PC-9 (cell line): ENCODE results near the gene PFDN4. TPM values are rescaled to one million over a fixed set of nuclear protein-coding genes. Genes with fewer than 3 reads are reported as not detected.

ENCODE experiments used
- BruUV-seq: library from RNA; stranded (reverse); fragments of 400-500 nt; replicated peaks from 2 replicates; lab custom pipeline; 2021; lab: Mats Ljungman, UMichigan
- CTCF ChIA-PET: fragments of 300-600 bp; sonication (Branson Sonifier 250); formaldehyde crosslinking; loops from one replicate; lab custom pipeline; 2022; ENCODE audit warnings: antibody characterized with exemption; lab: Charles Lee
- POLR2A ChIA-PET: fragments of 300-600 bp; sonication (Branson Sonifier 250); formaldehyde crosslinking; loops from one replicate; lab custom pipeline; 2022; ENCODE audit warnings: antibody characterized with exemption; ENCODE audit not compliant: unreplicated experiment; lab: Charles Lee
- DNase-seq, 2 experiments: peaks; one replicate each; pipeline versions ENCODE4 v3.0.0 to v3.0.0-alpha.2; 2015 to 2022; ENCODE audit warnings: mixed read lengths in 1 of 2
- H2AFZ ChIP-seq: fragments of 200-600 bp; sonication (generic); 2 replicates; pipeline ENCODE4 v1.8.1; 2017; ENCODE audit warnings: antibody characterized with exemption
- H3F3A ChIP-seq: fragments of 200-600 bp; sonication (generic); 2 replicates; pipeline ENCODE4 v1.8.1; 2017; ENCODE audit warnings: antibody characterized with exemption, mild to moderate bottlenecking, low read depth; ENCODE audit not compliant: insufficient read depth
- H3K27ac ChIP-seq: fragments of 200-600 bp; sonication (generic); 2 replicates; pipeline ENCODE4 v1.6.1; 2016; ENCODE audit warnings: mixed run types
- H3K27me3 ChIP-seq: fragments of 200-600 bp; sonication (generic); 2 replicates; pipeline ENCODE4 v1.6.1; 2016; ENCODE audit warnings: low read depth, mixed run types; ENCODE audit not compliant: insufficient read depth
- H3K36me3 ChIP-seq: fragments of 200-600 bp; sonication (generic); 2 replicates; pipeline ENCODE4 v1.6.1; 2016; ENCODE audit warnings: low read depth, mixed run types
- H3K4me1 ChIP-seq: fragments of 200-600 bp; sonication (generic); replicated peaks from 2 replicates; pipeline ENCODE4 v1.6.1; 2016; ENCODE audit warnings: mixed run types; ENCODE audit not compliant: insufficient read depth
- H3K4me2 ChIP-seq: fragments of 200-600 bp; sonication (generic); 2 replicates; pipeline ENCODE4 v1.6.1; 2017; ENCODE audit warnings: mixed run types
- H3K4me3 ChIP-seq: fragments of 200-600 bp; sonication (generic); 2 replicates; pipeline ENCODE4 v1.6.1; 2016; ENCODE audit warnings: mixed run types
- H3K79me2 ChIP-seq: fragments of 200-600 bp; sonication (generic); 2 replicates; pipeline ENCODE4 v1.6.1; 2017; ENCODE audit warnings: low read depth, mixed run types
- H3K9me2 ChIP-seq: fragments of 200-600 bp; sonication (generic); 2 replicates; pipeline ENCODE4 v1.8.1; 2017; ENCODE audit warnings: mild to moderate bottlenecking; ENCODE audit not compliant: insufficient read depth
- H3K9me3 ChIP-seq: fragments of 200-600 bp; sonication (generic); 2 replicates; pipeline ENCODE4 v1.8.1; 2016; ENCODE audit warnings: low read depth; ENCODE audit not compliant: insufficient read depth
- H4K20me1 ChIP-seq: fragments of 200-600 bp; sonication (generic); 2 replicates; pipeline ENCODE4 v1.8.1; 2017; ENCODE audit not compliant: insufficient read depth
- EZH2 ChIP-seq: fragments of 200-600 bp; sonication (generic); IDR thresholded peaks from 2 replicates; pipeline ENCODE4 v1.8.0; 2017; ENCODE audit warnings: antibody characterized with exemption, low read depth
- intact Hi-C: fragments of 100-400 bp; cut with micrococcal nuclease; formaldehyde crosslinking; loops from one replicate; pipeline ENCODE4 v1.10.0; 2022; ENCODE audit not compliant: unreplicated experiment
- total RNA-seq: library from RNA; stranded (reverse); gene quantifications from 2 replicates; pipeline ENCODE4 v1.2.3, GENCODE V29; 2021
- TF ChIP-seq, protein P1 (sequence below): fragments of 200-600 bp; sonication (generic); conservative IDR thresholded peaks from 2 replicates; pipeline ENCODE4 v1.6.1; 2017; ENCODE audit warnings: mixed run types, antibody characterized with exemption, mild to moderate bottlenecking, moderate library complexity

The PFDN4 gene
- total RNA-seq, 1 experiment from 2014 or later = 49.5 TPM

DNA sequence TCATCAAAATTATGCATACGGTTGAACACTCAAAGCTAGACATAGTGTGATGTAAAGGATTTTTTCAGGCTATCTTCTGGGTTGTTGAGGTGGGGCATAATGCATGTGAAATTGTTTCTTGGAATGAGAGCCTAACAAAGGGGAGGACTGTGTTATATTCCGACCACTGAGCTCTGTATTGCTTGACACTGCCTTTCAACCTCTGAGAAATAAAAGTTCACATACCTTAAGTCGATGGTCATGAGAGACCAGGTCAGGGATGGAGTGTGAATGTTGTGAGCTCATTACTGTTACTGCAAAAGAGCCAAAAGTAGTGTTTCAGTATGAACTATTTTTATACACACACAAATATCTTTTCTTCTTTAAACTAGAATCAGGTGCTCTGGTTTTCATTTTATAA, 5.0 kb downstream of the PFDN4 start:
- Histone ChIP-seq H3K36me3 (peaks cover 41% of the 10 kb centered on the region; the same call in 1 of the 2 replicates), H3K9me2 (no peaks in the 10 kb centered on the region), H3K79me2 (peaks cover 63% of the 10 kb centered on the region), H3K4me2 (no peak overlapping the region), H3K27me3 (no peaks in the 10 kb centered on the region), H3K27ac (no peak overlapping the region), H4K20me1 (peaks cover 24% of the 10 kb centered on the region), H3F3A (no peaks in the 10 kb centered on the region), H2AFZ (no peak overlapping the region), H3K9me3 (no peaks in the 10 kb centered on the region), H3K4me1 (peaks cover 15% of the 10 kb centered on the region), H3K4me3 (no peak overlapping the region)
- BruUV-seq = no TSS peak
- no peak for DNase-seq
- intact Hi-C loops = no loop called here
- POLR2A ChIA-PET = interaction anchor here (0.6 kb wide), 1 partner anchor 521 kb away, joined by 5 read pairs; no protein-coding TSS in a partner anchor
- TF ChIP-seq EZH2 = no peak
- TF ChIP-seq, protein P1, sequence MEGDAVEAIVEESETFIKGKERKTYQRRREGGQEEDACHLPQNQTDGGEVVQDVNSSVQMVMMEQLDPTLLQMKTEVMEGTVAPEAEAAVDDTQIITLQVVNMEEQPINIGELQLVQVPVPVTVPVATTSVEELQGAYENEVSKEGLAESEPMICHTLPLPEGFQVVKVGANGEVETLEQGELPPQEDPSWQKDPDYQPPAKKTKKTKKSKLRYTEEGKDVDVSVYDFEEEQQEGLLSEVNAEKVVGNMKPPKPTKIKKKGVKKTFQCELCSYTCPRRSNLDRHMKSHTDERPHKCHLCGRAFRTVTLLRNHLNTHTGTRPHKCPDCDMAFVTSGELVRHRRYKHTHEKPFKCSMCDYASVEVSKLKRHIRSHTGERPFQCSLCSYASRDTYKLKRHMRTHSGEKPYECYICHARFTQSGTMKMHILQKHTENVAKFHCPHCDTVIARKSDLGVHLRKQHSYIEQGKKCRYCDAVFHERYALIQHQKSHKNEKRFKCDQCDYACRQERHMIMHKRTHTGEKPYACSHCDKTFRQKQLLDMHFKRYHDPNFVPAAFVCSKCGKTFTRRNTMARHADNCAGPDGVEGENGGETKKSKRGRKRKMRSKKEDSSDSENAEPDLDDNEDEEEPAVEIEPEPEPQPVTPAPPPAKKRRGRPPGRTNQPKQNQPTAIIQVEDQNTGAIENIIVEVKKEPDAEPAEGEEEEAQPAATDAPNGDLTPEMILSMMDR = no peak
- CTCF ChIA-PET = no interaction called here

DNA sequence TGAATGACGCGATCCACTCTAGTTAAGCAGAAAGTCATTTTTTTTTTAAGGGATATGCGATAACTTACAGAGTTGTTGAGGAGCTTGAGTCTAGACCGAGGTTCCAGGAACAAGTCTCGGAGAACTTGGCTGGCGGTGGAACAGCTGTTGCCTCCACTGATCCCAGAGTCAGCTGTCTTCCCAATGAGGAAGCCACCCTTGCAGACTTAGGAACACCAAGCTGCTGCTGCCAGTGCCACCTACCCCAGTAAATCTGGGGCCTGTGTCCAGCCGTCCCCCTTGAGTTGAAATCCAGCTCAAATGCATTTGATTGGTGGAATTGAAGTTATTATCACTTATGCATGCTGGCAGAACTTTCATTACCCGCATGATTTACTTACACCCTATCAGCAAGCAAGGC, 6.7 kb downstream of the PFDN4 start:
- Histone ChIP-seq H3K27me3 (no peaks in the 10 kb centered on the region), H3K4me3 (no peak overlapping the region), H3K4me2 (no peak overlapping the region), H3K9me2 (no peaks in the 10 kb centered on the region), H3K9me3 (no peaks in the 10 kb centered on the region), H3F3A (peaks cover 11% of the 10 kb centered on the region), H3K79me2 (peaks cover 47% of the 10 kb centered on the region), H3K36me3 (peaks cover 41% of the 10 kb centered on the region; the same call in 1 of the 2 replicates), H3K27ac (no peak overlapping the region), H4K20me1 (peaks cover 22% of the 10 kb centered on the region), H2AFZ (no peak overlapping the region), H3K4me1 (peaks cover 7% of the 10 kb centered on the region)
- intact Hi-C loops = no loop called here
- POLR2A ChIA-PET = no interaction called here
- CTCF ChIA-PET = no interaction called here
- TF ChIP-seq EZH2 = no peak
- TF ChIP-seq, protein P1 = no peak
- BruUV-seq = no TSS peak
- DNase-seq = no peak

DNA sequence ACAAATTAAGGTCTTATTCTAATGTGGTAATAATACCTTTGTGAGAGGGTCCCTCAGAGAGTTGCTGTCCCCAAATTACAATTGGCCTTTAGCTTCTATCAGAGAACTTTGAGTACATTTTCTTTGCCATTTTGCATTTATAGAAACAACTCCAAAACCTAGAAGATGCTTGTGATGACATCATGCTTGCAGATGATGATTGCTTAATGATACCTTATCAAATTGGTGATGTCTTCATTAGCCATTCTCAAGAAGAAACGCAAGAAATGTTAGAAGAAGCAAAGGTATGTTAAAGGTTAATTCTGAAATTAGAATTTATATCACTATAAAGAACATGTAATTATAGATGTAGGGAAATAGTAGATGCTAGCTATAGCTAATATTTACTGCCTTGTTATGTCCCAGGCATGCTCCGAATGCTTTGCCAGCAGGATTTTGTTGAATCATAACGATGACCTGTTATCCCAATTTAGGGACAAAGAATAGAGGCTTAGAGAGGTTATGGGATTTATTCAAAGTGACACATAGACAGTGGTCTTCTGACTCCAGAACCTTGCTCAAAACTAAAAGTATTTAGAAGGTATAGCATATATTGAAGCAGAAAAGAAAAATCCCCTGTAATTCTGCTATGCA, 7.4 kb downstream of the PFDN4 start:
- ChIA-PET CTCF (no interaction called here), POLR2A (no interaction called here)
- H3K27me3 ChIP-seq = no peaks in the 10 kb centered on the region
- BruUV-seq = no TSS peak
- no peak overlapping the region for H3K27ac ChIP-seq
- peaks cover 11% of the 10 kb centered on the region for H3F3A ChIP-seq
- intact Hi-C loops = loop anchor here (5.0 kb wide), 1 partner anchor 382 kb away; no protein-coding TSS in a partner anchor
- H3K9me2 ChIP-seq = no peaks in the 10 kb centered on the region
- peaks cover 39% of the 10 kb centered on the region; the same call in 1 of the 2 replicates for H3K36me3 ChIP-seq
- TF ChIP-seq, protein P1 = no peak
- no peak for TF ChIP-seq EZH2
- H3K79me2 ChIP-seq = peaks cover 40% of the 10 kb centered on the region
- DNase-seq = no peak
- H3K4me2 ChIP-seq = no peak overlapping the region
- no peaks in the 10 kb centered on the region for H3K9me3 ChIP-seq
- H2AFZ ChIP-seq = no peak overlapping the region
- peaks cover 16% of the 10 kb centered on the region for H4K20me1 ChIP-seq
- H3K4me3 ChIP-seq = no peak overlapping the region
- H3K4me1 ChIP-seq = no peaks in the 10 kb centered on the region
